GM19438 (cell line): ENCODE measurements around the gene ANKMY2.
"Not testable (repeated sequence)": the region's sequence is repeated elsewhere in the genome, so short reads cannot be mapped to it uniquely, and the experiment has no call there.

ENCODE experiments used
- ATAC-seq: cut with Tn5 transposase; IDR thresholded peaks from one replicate; pipeline ENCODE4 v1.9.1; 2021; ENCODE audit warnings: low read depth; ENCODE audit not compliant: unreplicated experiment

ANKMY2 gene

DNA sequence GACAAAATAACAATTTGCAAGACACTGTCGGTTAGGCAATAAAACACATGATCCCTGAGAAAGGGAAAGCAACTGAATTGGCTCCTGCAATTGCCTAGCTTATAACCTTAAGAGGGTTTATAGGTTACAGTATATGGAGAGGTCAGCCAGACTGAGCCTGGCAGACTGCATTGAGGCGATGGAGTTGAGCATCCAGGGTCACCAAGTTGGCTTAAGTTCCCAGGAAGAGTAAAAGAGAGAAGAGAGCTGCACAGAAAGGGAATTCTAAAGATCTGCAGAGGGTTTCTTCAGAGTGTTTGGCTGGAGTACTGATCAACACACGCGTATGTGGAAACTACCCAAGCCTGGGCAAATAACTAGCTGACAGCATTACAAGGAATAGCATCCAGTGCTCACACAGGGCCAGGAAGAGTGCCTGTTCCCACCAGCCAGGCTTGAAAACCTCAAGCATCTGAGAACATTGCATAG, 11.2 kb downstream of the ANKMY2 start:
- ATAC-seq = no peak

DNA sequence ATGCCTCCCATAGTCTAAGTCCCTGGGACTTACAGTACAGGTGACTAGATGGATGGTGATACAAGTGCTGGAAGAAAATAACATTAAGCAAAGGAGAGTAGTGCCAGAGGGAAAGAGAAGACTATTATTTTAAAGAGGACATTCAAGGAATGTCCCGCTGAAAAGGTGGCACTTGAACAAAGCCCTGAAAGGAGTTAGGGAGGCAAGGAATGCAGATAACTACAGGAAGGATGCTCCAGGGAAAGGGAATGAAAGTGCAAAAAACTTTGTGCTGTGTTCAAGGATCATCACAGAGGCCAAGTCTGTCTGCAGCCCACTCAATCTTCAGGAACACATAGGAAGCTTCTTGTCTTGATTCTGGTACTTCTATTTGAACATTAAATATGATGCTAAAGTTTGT, 14.9 kb downstream of the ANKMY2 start:
- no peak for ATAC-seq

- ATAC-seq = no peak
Measured at GRCh38 chr7:16627236-16627635, 18.3 kb downstream of the ANKMY2 start.

DNA sequence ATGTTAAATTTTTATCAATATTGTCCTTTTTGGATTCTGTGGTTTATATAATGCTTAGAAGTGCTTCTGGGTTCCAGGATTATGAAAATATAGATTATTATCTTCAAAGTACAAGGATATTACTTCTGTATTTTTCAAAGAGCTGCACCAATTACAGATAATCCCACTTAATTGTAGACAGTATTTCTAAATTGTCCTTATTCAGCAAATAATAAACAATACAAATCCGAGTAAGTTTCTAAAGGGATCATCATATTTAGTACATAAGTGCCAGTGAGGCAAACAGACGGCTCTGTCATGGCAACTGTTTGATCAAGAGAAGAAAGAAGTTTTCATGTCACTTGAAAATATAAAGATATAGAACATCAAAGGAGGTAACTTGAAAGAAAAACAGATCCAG, 19.2 kb downstream of the ANKMY2 start:
- no peak for ATAC-seq

- no peak for ATAC-seq
Measured at GRCh38 chr7:16619979-16620408, 25.6 kb downstream of the ANKMY2 start.

DNA sequence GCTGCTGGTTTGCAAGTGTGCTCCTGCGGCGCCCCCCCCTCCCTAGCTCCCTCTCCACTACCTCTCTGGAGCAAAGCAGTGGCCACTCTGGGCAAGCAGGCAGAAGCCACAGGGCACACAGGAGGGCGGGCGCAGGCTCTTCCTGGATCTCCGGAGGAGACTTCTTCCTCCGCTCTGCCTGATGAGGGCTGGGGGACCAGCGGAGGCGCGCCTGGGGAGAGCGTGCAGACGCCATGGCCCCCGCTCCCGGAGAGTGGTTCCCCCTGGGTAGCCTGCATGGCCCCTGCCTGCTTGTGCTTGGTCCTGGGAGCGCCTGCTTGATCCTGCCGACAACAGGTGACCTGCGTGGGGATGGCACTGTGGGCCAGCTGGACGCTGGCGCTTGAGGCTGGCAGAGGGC, 29.0 kb downstream of the ANKMY2 start:
- no peak for ATAC-seq

DNA sequence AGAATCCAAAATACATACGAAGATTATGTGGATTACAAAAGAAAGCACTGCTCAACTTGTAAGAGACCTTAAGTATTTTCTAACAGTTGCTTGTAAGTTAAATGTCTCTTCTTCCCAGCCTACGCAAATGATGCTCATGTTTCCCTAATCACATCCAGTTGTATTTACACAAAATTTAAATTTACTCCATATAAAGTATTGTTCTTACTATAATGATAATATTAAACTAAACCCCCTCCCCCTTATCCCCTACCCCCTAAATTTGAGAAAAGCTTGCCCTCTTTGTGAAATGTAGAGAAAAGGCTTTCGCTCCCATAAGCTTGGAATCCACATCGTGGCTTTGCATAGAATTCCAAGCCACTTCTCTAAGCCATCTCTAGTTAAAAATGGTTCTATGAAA, 29.4 kb downstream of the ANKMY2 start:
- ATAC-seq = no peak

GRCh38 chr7:16615228-16615627, 30.3 kb downstream of the ANKMY2 start:
- no peak for ATAC-seq

GRCh38 chr7:16611711-16612110, 33.8 kb downstream of the ANKMY2 start:
- ATAC-seq = no peak

GRCh38 chr7:16609842-16610450, 35.6 kb downstream of the ANKMY2 start:
- ATAC-seq = peak; percentile 89

DNA sequence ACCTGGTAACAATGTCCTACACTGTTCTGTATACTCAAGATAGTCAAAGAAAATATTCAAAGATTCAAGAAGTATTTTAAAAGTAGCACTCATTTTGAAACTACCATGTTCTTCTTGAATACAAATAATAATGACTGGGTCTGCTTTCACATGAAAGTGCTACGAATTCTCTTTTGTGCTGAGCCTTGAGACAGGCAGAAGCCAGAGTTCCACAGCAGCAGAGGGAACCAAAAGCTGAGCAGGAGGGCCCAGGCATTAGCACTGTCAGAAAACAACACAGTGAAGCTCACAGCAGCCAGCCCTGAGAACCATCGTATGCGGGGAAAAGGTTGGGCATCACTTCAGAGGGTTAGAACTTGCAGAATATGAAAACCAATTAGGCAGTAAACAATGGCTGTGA, 38.9 kb downstream of the ANKMY2 start:
- ATAC-seq = no peak

DNA sequence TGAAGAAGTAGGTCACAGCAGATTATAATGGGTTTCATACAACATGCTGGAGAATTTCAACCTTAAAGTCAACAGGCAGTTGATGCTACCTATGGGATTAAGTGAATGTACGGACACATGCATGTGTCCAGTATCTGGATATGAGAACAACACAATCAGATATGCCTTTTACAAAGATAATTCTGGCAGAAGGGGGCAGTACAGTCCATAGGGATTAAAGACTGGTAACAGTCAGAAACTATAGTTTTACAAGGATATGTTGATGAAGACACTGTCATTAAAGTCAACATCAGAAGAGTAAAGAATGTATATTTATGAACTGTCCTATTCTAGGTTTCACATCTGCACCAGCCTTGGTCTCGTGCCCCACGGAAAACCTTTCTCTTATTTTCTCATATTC, 41.5 kb downstream of the ANKMY2 start:
- ATAC-seq = no peak

- no peak for ATAC-seq
Measured at GRCh38 chr7:16603633-16604032, 41.9 kb downstream of the ANKMY2 start.

DNA sequence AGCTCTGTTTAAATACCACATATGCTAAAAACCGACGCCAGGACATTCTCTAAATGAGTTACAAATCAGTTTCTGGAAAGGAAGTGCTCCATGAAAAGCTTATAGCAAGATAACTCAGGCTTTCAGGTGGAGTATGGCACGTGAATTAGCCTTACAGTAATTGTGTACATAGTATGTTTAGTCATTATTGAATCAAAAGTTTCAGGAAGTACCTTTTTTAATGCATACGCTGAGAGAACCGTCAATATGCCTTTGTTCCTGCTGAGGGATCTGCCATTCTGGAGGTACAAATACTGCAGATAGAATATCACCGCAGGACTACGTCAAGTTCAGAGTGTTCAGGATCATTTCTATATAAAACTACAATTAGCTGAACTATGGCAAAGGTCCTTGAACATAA, 45.7 kb downstream of the ANKMY2 start:
- ATAC-seq = no peak

DNA sequence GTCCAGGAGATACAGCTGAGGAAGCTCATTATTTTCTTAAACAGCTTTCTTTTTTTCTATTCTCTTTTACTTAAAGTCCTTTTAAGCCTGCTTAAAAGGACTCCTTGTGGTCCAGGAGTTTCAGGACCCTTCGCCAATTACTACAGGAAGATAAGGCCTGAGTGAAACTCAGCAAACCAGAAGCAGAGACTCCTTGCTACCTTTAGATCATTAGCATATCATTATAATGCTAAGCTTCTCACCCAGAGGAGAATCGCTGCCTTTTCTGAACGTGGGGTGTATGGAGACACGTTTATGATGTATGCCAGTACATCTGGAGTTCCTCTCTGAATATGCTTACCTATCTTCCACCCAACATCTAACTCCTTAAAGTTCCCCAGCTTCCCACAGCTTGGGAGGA, 47.5 kb downstream of the ANKMY2 start:
- ATAC-seq = no peak

DNA sequence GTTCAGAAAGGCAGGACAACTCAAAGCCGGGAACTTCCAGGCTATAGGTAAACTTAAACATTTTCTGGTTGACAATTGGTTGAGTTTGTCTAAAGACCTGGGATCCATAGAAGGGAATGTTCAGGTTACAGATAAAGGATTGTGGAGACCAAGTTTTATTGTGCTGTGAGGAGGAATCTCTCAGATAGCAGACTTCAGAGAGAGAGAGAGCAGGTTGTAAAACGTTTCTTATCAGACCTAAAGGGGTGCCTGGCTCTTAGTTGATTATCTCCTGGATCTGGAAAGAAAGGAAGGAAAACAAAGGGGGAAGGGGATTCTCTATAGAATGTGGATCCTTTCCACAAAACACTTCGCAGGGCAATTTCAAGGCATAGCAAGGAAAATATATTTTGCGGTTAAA, 50.0 kb downstream of the ANKMY2 start:
- ATAC-seq = not testable (repeated sequence)

DNA sequence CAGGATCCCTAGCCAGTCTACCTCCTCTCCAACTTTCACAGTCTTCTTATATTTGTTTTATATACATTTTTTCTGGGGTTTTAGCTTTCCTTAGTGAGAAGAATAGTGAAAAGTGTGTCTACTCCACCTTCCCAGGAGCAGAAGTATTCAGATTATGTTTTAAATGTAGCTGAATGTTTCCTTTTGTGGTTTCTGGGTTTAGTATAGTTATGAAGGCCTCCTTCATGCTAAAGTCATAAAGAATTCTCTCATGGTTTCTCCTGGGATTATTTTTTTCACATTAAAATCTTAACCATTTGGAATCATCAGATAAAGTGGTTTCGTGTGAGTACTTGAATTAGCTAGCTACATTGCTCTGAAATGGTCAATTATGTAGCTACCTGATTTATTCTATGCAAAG, 50.9 kb downstream of the ANKMY2 start:
- ATAC-seq = no peak

GRCh38 chr7:16594061-16594460, 51.5 kb downstream of the ANKMY2 start:
- no peak for ATAC-seq

- no peak for ATAC-seq
Measured at GRCh38 chr7:16592395-16592794, 53.2 kb downstream of the ANKMY2 start.

- no peak for ATAC-seq
Measured at GRCh38 chr7:16590424-16590823, 55.1 kb downstream of the ANKMY2 start.

- no peak for ATAC-seq
Measured at GRCh38 chr7:16589881-16590280, 55.7 kb downstream of the ANKMY2 start.

GRCh38 chr7:16587790-16588189, 57.8 kb downstream of the ANKMY2 start:
- ATAC-seq = no peak

GRCh38 chr7:16587129-16587528, 58.4 kb downstream of the ANKMY2 start:
- ATAC-seq = no peak
